Hematopoietic multipotent progenitor cell treated with erythropoietin and hydrocortisone succinate and interleukin-3 and kit ligand, for 4 days (in vitro differentiated cells): ENCODE data around the gene LEAP2.
"Not testable (repeated sequence)": the region's sequence is repeated elsewhere in the genome, so short reads cannot be mapped to it uniquely, and the experiment has no call there.

Experiments used
- DNase-seq: peaks from one replicate; pipeline ENCODE4 v3.0.0-alpha.2; 2015

Gene LEAP2

DNA sequence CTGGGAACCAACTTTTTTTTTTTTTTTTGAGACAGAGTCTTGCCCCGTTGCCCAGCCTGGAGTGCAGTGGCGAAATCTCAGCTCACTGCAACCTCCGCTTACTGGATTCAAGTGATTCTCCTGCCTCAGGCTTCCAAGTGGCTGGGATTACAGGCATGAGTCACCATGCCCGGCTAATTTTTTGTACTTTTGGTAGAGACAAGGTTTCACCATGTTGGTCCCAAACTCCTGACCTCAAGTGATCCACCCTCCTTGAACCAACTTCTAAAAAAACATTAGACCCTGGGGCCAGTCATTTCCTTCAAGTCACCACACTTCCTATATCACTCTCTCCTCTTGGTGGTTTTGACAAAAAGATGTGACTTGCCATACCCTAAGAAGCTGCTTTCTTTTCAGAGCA lies 32.2 kb upstream of the LEAP2 start:
- DNase-seq: peak; percentile 18

DNA sequence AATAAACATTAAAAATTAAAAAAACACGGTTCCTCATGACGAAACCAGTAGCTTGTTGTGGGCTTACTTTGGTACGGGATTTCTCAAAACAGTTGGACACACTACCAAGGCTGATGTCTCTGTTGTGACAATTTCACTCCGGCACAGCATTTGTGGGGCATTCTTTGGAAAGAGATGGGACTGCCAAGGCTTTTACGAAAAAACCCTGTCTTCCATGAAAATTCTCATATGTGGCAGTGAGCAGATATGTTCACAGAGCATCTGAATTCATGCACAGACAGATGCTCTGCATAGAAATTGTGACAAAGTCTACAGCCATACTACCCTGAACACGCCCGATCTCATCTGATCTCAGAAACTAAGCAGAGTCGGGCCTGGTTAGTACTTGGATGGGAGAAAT lies 25.2 kb upstream of the LEAP2 start:
- DNase-seq: no peak

DNA sequence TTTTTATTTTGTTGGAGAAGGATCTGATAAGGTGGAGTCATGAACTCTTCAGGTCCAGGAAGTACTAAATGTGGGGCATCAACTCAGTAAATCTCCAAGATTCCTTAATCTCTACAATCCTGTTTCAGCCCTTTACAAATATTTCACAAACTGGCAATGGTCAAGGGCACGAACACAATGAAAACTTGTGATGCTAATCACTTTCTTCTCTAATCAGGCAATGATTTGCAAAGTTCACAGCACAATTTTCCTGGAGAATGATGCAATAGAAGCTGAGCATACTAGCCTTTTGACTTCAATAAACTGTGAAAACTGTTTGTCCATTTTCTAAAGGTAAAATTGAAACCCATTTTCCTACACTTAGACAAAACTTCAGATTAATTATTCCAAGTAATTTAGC lies 24.1 kb upstream of the LEAP2 start:
- DNase-seq: no peak

DNA sequence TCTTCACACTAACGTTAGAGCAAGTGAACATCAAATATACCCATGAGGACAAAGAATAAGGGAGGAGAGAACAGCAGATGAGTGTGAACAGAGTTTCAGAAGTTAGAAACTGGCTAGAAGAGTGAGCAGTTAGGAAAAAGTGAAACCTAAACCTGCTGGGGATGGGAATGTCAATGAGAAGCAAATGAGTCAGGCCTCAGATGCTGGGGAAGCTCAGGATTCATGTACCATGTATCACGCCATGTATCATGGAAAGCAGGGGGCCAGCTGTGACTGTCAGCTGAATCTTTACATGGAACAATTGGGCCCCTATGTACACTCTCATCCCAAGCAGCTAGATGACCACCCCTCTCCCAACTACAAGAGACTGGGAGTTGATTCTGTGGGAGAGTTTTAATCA lies 23.4 kb upstream of the LEAP2 start:
- no peak for DNase-seq

DNA sequence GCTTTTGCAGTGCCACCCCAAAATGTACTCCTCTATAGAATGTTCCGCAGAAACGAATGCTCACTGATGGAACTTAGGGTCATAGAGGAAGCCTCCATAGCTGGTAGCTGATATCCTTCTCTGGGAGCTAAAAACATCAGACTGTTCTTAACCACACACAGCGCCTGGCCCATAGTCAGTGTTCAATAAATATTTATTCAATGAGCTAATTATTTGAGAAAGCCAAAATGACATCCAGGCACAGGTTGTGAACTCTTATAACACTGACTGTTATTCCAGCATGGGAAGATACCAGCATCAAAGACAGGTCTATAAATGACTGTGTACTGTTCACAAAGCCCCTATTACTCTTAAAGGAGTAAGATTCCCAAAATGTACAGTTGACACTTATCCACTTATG lies 20.1 kb upstream of the LEAP2 start:
- DNase-seq: no peak

DNA sequence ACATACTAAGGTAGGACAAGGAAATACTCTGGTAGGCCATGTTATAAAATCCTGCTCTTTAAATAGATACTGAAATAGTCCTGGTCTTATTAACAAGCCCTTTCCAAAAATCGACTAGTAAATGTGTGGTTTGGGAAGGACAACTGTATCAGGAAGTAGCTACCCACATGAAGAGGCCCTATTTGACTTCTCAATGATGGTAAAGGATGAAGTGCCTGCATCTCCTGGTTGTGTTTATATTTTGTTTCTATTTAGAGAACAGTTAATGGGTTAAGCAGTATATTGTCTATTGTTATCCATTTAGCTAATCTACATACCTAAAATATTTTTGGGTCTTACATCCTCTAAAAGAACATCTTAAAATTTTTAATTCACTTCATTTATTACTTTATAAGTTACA lies 19.7 kb upstream of the LEAP2 start:
- no peak for DNase-seq

DNA sequence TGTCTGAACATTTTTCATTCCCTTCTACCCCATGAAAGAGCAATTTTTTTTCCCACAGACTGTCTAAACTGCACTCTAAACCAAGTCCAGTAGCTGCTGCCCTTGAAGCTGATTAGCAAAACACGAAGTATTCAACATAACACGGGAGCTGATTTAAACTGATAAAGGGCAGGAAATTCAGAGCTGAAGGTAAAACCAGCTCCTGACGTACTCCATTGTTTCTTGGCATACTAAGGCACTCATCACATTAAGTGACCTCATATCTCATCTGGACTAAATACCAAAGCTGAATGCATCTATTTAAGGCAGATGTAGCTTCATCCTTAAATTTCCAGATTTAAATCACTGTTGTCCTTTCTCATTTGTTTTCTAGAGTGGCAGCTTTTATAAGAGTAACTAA lies 19.2 kb upstream of the LEAP2 start:
- DNase-seq: no peak

DNA sequence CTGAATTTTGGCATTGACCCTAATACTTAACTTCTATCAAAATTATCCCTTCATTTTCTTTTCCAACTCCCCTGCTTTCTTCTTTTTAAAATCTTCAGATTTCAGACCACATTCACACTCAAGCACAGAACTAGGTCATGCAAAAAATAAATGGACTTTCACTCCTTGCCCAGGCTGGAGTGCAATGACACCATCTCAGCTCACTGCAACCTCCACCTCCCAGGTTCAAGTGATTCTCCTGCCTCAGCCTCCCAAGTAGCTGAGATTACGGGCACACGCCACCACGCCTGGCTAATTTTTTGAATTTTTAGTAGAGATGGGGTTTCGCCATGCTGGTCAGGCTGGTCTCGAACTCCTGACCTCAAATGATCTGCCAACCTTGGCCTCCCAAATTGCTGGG lies 18.5 kb upstream of the LEAP2 start:
- not testable (repeated sequence) for DNase-seq

DNA sequence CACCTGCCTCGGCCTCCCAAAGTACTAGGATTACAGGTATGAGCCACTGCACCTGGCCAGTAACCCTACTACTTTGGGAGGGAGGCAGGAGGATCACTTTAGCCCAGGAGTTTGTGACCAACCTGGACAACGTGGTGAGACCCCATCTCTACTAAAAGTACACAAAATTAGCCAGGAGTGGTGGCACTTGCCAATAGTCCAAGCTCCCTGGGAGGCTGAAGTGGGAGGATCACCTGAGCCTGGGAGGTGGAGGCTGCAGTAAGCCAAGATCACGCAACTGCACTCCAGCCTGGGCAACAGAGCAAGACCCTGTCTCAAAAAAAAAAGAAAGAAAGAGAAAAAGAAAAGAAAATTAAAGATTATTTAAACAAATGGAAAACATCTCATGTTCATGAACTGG lies 17.5 kb upstream of the LEAP2 start:
- no peak for DNase-seq

DNA sequence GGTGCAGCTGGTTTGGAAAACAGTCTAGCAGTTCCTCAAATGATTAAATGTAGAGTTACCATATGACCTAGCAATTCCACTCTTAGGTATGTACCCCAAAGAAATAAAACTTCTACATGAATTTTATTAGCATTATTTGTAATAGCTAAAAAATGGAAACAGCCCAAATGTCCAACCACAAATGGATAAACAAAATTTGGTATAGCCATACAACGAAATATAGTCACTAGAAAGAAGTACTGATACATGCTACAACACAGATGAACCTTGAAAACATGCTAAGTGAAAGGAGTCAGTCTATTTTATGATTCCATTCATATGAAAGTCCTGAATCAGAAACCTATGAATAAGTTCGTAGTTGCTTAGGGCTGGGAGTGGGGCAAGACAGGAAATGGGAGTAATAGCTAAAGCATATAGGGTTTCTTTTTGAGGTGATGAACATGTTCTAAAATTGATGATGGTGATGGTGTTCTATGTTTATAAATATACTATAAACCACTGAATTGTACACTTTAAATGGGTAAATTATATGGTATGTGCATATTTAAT lies 13.5 kb upstream of the LEAP2 start:
- DNase-seq: no peak

DNA sequence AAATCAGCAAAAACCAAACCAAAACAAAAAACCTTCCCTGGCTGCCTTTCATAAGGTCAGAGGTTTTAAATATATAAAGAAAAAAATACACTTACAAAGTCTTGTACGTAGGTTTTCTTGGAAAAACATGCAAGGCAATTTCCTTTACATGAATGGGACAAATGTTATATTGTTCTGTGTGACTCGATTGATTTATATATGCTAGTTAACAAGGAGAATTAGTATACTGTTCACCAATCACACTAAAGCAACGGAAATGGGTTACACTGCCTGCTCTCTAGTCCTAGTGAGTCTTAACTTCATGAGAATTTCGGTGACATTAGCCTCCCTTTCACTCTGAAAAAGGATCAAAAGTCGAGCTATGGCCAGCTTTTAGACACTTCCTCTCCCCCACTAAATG lies 12.7 kb upstream of the LEAP2 start:
- no peak for DNase-seq

DNA sequence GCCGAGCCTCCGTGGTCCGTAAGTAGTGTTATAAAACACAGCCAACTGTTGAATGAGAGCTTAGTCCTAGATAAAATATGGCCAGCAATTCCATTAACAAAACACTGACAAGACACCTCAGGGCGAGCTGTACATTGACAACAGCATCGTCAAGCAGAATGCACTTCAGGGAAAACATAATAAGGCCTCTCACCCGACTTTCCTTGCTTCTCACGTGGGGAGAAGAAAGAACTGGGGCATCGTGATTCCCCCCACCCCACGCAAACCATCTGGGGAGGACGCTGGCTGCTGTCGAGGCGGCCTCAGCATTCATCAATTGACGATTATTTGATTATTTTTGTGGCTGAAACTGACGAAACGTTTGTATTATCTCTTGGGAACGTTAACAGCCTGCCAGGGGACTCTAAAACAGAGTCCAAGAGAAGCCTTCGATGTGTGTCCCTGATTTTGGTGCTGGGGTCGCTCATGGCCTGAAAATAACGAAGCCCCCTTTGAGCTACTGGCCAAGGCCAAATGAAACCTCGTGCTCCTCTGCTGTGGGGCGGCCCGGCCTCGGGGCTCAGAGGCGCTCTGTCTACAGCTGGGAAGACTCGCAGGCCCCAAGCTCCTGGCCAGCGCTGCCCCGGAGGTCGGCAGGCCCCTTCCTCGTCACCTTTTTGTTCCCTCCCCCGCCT lies 7.7 kb upstream of the LEAP2 start:
- no peak for DNase-seq

DNA sequence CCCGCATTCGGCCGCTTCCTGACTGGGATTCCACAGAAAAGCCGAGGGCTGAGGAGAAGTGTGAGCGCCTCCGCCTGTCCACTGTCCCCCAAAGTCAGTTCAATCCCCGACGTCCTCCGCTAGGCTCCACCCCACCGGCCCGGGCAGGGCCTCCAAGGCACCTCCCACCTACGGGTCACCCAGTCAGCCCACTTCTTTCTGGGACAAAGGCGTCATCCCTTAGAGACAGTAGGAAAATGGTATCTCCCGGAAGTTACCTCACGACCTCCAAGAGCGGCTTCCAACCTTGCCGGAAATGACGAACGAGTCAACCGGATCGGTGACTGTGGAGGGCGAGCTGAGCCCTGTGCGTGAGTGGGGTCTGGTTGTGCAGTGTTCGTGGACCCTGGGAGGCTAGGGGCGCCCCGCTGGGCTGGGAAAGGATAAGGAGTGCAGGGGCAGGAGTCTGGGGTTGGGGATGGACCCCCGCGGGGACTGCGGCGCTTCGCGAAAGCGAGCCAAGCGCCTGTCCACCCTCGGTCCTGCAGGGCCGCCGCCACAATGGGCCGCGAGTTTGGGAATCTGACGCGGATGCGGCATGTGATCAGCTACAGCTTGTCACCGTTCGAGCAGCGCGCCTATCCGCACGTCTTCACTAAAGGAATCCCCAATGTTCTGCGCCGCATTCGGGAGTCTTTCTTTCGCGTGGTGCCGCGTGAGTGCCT lies 7.0 kb upstream of the LEAP2 start, which contains the start of the genes GDF9 and UQCRQ:
Gene GDF9, minus strand, starts transcription at position 128 of the 704 bp plus-strand sequence. CDS start 1,936 bp downstream, outside the sequence.
Gene UQCRQ, plus strand, starts transcription at position 301 of the 704 bp plus-strand sequence. Its CDS starts 240 bp downstream, at position 541.
- DNase-seq: peak; percentile 100

DNA sequence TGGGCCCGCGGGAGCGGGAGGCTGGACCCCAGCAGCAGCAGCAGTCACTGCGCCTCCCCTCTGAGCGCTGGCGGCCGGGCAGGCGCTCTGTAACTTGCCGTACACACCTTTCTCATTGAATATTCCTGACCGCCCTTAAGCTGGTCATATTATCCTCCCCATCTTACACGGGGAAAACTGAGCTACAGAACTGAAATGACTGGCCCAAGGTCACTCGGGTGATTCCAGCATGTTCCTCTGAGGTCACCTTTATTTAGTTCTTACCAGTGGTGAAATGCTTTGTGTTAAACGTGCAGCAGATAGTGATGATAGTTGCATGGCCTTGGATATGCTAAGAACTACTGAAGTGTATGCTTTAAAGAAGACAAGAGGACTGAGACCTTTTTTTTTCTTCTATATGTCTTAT lies 6.4 kb upstream of the LEAP2 start:
- no peak for DNase-seq

DNA sequence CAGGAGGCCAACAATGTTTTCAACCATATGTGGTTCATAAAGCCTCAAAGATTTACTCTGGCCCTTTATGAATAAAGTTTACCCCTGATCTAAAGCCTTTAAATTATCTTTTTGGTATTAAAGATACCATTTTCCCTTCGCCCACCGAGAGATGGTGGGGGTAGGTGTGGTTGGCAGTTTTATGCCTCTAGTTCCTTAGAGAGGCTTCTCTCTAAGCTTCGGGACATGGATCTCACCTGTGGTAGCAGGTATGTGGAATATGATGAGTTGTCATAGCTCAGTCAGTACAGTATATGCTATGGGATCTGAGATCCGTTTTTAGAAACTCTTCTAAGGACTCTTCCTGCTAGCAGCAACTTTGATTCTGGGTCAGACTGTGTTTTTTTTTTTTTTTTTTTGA lies 4.7 kb upstream of the LEAP2 start:
- no peak for DNase-seq

DNA sequence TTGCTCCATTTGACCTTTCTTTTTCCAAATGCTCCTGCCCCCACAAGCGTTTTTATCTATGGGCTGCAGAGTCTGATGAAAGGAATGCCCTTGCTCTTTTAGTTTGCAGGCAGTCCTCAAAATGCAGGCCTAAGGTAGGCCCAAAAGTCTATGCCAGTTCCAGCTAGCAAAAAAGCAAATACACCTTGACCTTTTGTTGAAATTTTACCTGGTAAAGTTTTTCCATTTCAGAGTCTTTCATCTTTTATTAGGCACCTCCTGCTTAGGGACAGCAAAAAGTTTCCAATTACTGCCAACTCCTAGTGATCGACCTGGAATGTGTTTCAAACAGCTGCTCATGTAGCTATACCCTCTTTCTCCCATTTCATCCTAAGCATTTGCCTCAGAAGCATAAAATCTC lies 2.7 kb upstream of the LEAP2 start:
- no peak for DNase-seq

DNA sequence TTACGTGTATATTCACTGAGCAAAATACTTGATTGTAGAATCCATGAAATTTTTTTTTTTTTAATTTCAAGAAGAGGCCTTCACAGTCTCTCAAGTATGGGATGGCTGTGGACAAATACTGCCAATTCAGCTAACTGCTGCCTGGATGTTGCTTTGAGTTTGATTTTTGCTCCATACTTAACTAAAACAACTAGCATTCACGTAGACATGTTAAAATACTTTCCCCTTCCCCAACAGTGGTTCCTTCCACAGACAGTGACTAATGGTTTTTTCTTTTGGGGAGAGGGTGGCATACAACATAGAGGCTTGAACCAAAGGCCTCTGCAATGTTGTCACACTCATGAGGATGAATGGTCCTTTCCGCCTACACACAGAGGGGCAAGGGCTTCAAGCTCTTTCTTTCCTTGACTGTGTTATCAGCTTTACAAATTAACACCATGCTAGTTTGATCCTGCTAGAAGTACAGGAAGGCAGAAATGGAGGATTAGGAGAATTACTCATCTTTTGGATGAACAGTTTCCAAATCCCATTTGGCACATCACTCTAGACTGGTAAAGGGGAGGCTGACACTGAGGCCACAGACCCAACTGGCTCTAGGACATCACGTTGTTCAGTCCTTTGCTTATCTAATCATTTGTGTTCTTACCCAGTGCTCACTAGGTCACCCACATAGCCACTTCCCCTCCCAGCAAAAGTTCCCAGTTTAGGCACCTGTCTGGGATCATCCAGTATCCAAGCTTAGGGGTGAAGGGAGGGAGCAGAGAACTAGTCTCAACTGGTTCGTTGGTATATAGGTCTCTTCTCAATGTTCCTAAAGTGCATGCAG lies 1.8 kb upstream of the LEAP2 start:
- no peak for DNase-seq

DNA sequence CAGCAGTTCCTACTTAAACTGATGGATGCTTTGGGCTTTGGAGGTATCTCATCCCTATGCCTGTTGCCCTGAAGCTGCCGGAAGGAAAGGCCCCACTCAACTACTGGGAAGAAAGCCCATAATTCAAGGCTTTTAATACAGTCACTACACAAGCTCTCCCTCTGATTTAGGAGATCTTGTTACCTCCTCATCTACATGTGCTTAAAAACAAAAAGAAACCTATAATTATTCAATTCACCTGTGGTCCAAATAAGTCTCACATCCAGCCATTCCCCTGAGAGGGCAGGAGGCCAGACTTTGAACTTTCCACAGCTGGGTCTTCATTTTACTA lies 715 bp upstream of the LEAP2 start:
- no peak for DNase-seq

DNA sequence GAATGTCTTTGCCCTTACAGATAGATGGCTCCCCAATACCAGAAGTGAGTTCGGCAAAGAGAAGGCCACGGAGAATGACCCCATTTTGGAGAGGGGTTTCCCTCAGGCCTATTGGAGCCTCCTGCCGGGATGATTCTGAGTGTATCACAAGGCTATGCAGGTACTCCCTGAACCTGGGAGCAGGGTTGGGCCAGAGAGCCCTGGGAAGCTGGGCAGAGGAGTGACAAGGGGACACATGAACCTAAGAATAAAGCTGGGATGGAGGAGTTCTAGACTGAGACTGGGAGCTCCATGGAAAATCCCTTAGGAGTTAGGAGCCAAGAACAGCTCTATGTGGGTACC lies 433 bp downstream of the LEAP2 start:
- no peak for DNase-seq

DNA sequence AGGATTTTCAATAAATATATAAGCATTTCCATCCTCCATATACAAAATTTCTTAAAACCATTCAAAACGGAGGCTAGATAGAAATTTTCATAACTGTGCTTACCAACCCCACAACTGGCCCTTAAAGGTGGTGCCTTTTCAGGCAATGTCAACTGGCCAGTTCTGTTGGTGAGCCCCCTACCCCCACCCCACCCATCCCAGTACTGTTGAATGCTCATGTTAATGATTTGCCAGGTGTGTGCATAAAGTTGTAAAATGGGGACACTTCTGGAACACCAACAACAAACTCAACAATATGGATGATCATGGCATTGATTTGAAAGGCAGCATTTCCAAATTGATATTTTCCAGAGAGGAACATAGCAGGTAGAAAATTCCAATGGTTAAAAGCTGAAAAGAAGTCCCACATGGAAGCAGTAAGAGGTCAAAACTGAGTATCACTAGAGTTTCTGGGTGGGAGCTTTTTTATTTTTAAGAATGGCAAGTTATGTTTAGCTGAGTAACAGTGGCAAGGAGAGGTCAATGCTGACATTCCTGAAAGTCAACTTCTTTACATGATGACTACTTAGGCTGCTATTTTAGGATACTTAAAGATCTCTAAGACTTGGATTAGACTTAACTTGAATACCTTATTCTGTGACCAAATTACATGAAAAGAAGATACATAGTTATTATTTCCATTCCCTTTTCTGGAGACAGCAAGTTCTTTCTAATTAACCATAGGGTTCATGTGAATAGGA lies 2.7 kb downstream of the LEAP2 start:
- DNase-seq: no peak

DNA sequence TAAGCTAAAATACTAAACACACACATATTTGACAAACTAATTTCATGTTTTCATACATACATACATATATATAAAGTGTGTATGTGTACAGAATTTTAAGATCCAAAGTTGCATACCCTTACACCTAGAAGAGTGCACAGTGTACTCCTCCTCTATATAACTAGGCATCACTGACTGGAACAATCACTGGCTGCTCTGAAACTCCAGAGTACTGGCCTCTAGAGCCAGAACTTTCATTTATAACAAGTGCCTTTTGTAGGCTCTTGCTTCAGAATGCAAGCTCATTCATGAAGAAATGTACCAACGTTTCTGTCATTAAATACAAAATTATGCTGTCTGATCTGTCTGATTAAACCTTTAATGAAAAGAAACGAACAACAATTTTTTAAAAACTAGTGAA lies 4.0 kb downstream of the LEAP2 start:
- DNase-seq: no peak

DNA sequence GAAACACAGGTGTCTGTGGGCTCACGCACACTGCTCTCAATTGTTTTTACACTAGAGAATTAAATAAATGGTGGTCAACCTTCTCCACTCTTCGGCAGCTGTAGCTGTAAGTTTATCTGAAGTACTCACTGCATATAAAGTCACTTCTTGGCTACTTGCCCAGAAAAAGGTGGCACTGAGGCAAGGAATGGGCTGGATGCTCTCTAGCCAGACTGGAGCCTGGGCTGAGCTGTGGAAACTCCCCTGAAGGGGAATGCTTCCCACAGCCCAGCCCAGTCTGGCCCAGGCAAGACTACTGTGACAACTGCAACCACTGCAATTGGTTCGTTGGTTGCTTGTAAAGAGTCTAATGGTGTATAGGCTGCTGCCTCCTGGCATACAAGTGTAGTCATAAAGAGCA lies 4.5 kb downstream of the LEAP2 start:
- DNase-seq: peak; percentile 57

DNA sequence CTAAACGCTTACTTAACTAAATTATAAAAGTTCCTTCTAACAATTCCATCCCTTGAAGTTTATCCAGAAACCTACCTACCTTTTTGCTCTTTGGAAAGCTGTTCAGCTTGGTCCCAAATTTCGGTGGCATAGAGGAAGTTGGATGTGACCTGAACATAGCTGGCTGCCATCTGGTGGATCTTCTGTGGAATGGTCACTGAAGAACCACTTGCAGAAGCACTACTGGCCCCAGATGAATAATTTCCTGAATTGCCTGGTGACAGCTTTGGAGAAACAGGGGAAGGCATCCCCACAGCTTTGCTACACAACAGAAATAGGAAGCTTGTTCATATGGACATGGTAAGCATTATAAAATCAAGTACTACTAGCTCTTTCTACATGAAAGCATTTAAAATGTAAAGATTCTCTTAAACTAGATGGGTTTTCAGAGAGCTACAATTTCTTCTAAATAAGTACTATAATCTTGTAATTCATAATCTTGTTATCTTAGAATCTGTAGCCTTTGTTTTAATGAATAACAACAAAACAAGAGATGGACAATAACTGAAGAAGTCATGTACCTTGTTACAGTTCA lies 9.9 kb downstream of the LEAP2 start:
- DNase-seq: peak; percentile 85
